IPS-18c (cell line): ENCODE results near the gene MTMR10.

Source experiments
- H3K4me3 ChIP-seq: 2 replicates; pipeline ENCODE4 v1.7.0; 2013; ENCODE audit warnings: low read depth, mild to moderate bottlenecking, low read length, moderate library complexity; ENCODE audit not compliant: insufficient read depth
- H3K9me3 ChIP-seq: one replicate; pipeline ENCODE4 v1.6.1; 2013; ENCODE audit warnings: mild to moderate bottlenecking, low read length, moderate library complexity; ENCODE audit not compliant: control insufficient read depth, insufficient read depth

The MTMR10 gene

GRCh38 chr15:30978328-30978727, 13.1 kb downstream of the MTMR10 start:
- no peaks in the 10 kb centered on the region for H3K9me3 ChIP-seq

GRCh38 chr15:30974112-30974511, 17.3 kb downstream of the MTMR10 start:
- H3K9me3 ChIP-seq: no peaks in the 10 kb centered on the region

More at GRCh38 chr15:30978328-30978727, 13.1 kb downstream of the MTMR10 start:
- no peak overlapping the region for H3K4me3 ChIP-seq

GRCh38 chr15:30973379-30973778, 18.0 kb downstream of the MTMR10 start:
- no peak overlapping the region for H3K4me3 ChIP-seq
- H3K9me3 ChIP-seq: no peaks in the 10 kb centered on the region

More at GRCh38 chr15:30974112-30974511, 17.3 kb downstream of the MTMR10 start:
- H3K4me3 ChIP-seq: no peak overlapping the region

DNA sequence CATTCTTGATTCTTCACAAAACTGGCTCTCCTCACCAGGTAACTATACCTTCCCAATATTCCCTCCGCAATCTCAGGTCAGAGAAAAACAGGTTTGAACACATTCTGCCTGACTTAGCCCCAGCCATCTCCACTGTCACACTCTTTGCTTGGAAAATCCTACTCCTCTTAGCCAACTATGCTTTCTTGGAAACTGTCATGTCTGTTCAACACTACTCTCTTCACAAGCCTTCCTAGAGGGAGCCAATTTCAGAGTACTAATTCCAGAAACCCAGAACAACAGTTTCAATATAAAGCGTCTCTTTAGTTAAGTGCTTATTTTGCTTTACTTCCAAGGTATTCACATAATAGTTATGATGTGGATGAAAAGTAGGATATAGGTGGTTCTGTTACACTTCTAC, 21.7 kb downstream of the MTMR10 start:
- no peaks in the 10 kb centered on the region for H3K9me3 ChIP-seq
- no peak overlapping the region for H3K4me3 ChIP-seq

DNA sequence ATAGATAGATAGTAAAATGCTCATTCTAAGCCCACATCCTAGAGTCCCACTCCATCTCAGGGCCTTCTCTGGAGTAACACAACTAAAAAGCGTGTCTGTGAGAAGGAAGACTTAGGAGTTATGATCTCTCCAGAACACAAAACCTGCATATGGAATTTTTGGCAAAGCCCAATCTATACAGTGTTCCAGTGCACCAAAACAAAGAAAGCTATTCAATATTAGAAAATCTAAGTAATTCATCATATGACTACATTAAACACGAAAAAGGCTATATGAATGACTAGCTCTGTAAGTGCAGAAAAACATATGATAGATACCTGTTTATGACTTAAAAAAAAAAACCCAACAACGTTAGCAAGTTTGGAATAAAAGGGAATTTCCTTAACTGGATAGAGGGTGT, 27.7 kb downstream of the MTMR10 start:
- Histone ChIP-seq H3K9me3 (no peaks in the 10 kb centered on the region), H3K4me3 (no peak overlapping the region)

GRCh38 chr15:30962659-30963058, 28.8 kb downstream of the MTMR10 start:
- no peak overlapping the region for H3K4me3 ChIP-seq
- no peaks in the 10 kb centered on the region for H3K9me3 ChIP-seq

DNA sequence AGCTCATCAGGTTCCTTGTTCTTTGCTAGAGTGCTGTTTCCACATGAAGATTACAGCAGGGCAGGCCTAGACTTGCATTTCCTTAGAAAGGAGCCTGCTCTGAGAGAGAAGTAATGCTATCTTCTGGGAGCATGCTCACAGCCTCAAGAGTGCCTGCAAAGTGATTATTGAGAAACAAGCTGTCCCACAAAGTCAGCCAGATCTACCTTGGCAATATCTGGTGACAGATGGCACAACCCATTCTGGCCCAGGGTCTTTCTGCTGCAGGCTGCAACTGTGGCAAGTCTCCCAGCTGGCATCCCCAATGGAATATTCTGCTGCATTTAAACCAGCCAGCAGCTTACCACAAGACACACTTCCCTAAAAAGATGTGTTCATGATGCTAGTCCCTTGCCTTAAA, 29.3 kb downstream of the MTMR10 start:
- H3K4me3 ChIP-seq: no peak overlapping the region
- H3K9me3 ChIP-seq: no peaks in the 10 kb centered on the region

DNA sequence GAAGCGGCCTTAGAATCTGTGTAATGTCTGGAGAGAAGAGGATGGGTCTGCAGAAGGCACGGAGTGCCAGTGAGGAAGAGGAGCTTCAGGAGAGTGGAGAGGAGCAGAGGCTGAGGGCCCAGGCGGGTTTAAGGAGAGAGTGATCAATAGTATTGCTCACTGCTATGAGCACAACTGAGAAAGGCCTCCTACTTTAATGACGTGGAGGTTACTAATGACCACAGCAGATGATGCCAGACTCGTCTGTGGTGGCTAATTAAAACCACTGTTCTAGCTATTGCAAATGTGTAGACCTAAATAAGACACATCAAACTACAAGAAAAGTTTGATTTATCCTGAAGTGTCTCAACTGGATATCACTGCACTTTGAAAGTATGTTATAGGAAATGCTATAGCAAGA, 33.2 kb downstream of the MTMR10 start:
- Histone ChIP-seq H3K4me3 (no peak overlapping the region), H3K9me3 (no peaks in the 10 kb centered on the region)

DNA sequence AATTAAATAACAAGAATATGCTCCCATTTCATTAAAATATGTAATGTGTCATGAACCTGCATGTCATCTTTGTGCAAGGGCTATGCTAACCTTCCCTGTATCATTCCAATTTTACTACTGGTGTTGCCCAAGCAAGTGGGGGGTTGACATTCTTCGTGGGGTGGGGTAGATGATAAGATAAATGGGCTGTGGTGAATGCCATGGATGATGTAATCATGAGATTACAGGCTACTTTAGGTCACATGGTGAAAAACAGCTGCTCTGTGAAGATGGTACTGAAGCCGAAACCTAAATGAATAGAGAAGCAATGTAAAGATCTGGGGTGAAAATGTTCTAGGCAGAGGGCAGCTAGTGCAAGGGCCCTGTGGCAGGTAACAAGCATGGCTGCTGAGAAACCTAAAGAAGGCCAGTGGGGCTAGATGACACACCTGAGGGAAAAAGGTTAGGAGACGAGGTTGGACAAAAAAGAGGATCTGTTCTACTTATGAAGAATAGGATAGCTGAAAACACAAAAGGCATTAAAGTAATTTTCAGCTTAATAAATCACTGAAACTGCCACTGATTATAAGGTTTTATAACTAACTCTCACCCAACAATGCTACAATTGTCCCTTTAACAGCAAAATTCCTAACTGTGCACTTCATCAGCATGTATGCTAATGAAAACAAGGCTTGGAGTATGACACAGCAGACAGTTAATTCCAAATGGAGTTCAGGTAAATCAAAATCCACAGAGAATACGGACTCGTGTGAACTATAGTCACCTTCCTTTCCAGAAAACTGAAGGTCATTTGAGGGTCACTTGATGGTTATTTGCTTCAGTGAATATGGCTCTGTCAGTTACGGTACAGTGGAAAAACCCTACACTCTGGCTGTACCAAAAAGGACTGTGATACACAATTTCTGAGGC, 35.0 kb downstream of the MTMR10 start:
- Histone ChIP-seq H3K4me3 (no peak overlapping the region), H3K9me3 (no peaks in the 10 kb centered on the region)

- no peaks in the 10 kb centered on the region for H3K9me3 ChIP-seq
- H3K4me3 ChIP-seq: no peak overlapping the region
Observed at GRCh38 chr15:30954674-30955073, 36.8 kb downstream of the MTMR10 start.

- Histone ChIP-seq H3K9me3 (no peaks in the 10 kb centered on the region), H3K4me3 (no peak overlapping the region)
Observed at GRCh38 chr15:30953731-30954378, 37.6 kb downstream of the MTMR10 start.

DNA sequence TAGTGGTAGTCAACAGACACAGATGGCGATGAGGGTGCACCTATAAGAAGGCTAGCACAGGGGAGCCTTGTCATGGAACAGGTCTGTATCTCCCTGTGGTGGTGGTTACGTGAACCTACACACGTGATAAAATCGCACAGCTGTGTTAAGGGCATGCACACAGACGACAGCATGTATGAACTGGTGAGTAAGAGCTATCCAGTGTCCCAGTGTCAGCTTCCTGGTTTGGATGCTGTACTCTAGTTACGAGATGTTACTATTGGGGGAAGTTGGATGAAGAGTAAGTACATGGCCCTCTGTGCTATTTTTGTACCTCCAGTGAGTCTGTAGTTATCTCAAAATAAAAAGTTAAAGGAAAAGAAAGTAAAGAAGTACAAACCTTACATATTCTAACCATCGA, 38.2 kb downstream of the MTMR10 start:
- H3K4me3 ChIP-seq: no peak overlapping the region
- H3K9me3 ChIP-seq: no peaks in the 10 kb centered on the region

DNA sequence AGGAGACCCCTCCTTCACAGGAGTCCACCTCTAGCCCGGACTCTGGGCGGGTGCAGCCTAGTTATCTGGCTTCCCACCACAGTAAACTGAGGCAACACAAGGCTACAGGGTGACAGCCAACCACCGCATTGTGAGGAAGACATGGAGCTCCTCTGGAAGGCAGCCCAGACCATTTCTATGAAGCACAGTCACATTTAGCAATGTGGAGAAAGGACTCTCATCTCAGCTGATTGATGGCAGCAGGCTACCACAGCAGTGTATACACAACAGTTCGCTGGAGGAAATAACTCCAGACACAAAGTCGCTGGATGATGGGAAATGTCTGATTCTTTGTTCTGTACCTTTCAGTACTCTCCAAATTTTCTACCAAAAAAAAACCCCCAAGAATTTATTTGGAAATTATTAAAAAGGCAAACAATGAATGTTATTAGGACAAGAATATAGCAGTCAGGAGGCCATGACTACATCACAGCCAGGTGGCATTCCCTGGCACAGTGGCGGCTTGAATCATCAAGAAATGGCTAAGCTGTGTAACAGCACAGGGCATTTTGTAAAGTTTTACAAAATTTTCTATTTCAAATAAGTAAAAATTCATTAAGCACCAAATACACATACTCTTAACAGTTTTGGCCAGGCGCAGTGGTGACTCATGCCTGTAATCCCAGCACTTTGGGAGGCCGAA, 47.6 kb downstream of the MTMR10 start:
- no peak overlapping the region for H3K4me3 ChIP-seq

DNA sequence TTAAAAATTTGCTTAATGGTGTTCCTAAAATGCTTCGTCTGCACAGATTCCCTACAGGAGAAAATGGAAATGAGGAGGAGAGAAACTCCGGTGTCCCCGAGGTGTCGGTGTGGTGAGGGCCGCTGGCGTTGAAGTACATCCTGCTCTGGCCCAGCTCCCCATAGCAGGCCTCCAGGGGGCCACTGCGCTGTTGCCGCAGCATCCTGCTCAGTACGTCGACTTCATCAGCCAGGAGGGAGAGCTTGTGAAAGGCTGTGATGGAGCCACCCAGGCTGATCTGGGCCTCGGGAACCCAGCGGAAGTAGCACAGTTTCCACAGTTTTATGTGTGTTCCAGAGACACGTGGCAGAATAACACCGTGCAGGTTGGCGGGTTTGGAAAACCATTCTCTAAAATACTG, 49.9 kb downstream of the MTMR10 start:
- Histone ChIP-seq H3K4me3 (no peak overlapping the region), H3K9me3 (no peaks in the 10 kb centered on the region)

More for the DNA sequence above, 47.6 kb downstream of the MTMR10 start:
- H3K9me3 ChIP-seq: no peaks in the 10 kb centered on the region

GRCh38 chr15:30940359-30940758, 51.1 kb downstream of the MTMR10 start:
- H3K9me3 ChIP-seq: no peaks in the 10 kb centered on the region
- no peak overlapping the region for H3K4me3 ChIP-seq

- no peaks in the 10 kb centered on the region for H3K9me3 ChIP-seq
Observed at GRCh38 chr15:30939161-30939560, 52.3 kb downstream of the MTMR10 start.

GRCh38 chr15:30933293-30933692, 58.1 kb downstream of the MTMR10 start:
- Histone ChIP-seq H3K9me3 (no peaks in the 10 kb centered on the region), H3K4me3 (no peak overlapping the region)

More at GRCh38 chr15:30939161-30939560, 52.3 kb downstream of the MTMR10 start:
- no peak overlapping the region for H3K4me3 ChIP-seq

DNA sequence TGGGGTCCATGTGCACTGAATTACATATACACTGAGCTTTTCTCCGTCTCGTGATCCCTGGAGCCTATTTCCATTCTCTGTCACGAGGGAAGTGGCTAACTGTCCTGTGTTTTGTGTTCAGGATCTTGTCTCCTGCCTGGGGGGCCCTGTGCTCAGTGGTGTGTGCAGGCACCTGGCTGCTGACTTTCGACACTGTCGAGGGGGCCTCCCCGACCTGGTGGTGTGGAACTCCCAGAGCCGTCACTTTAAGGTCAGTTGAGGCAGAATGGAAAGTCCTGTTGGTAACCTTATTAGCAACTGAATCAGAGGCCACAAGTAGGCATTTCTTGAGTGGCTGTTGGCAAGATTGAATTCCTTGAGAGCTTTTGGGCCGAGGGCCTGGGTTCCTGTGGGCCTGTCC, 61.0 kb downstream of the MTMR10 start:
- H3K4me3 ChIP-seq: no peak overlapping the region
- no peaks in the 10 kb centered on the region for H3K9me3 ChIP-seq
